ENCODE measurements around the gene CRABP1.

CRABP1 gene

GRCh38 chr15:78320183-78320582 lies 20.0 kb upstream of the CRABP1 start:
- Histone ChIP-seq H3K9me3 (ENCODE audit: insufficient read depth, low read depth, low read length) (no peaks in the 10 kb centered on the region), H3K27ac (ENCODE audit: low read length) (no peak overlapping the region), H3K4me1 (ENCODE audit: insufficient read depth, low read length) (peaks cover 30% of the 10 kb centered on the region), H3K27me3 (ENCODE audit: insufficient read depth, low read length) (no peaks in the 10 kb centered on the region), H3K4me3 (ENCODE audit: low read length) (no peak overlapping the region), H3K36me3 (ENCODE audit: insufficient read depth, low read depth, low read length) (no peaks in the 10 kb centered on the region), H3K9ac (ENCODE audit: low read depth, low read length) (no peak overlapping the region)

GRCh38 chr15:78321041-78321570 lies 19.0 kb upstream of the CRABP1 start:
- no peaks in the 10 kb centered on the region for H3K36me3 ChIP-seq (ENCODE audit: insufficient read depth, low read depth, low read length)
- no peak overlapping the region for H3K9ac ChIP-seq (ENCODE audit: low read depth, low read length)
- peaks cover 30% of the 10 kb centered on the region for H3K4me1 ChIP-seq (ENCODE audit: insufficient read depth, low read length)
- no peak overlapping the region for H3K27ac ChIP-seq (ENCODE audit: low read length)
- no peaks in the 10 kb centered on the region for H3K27me3 ChIP-seq (ENCODE audit: insufficient read depth, low read length)
- no peak overlapping the region for H3K4me3 ChIP-seq (ENCODE audit: low read length)
- no peaks in the 10 kb centered on the region for H3K9me3 ChIP-seq (ENCODE audit: insufficient read depth, low read depth, low read length)

GRCh38 chr15:78321786-78322185 lies 18.4 kb upstream of the CRABP1 start:
- no peak overlapping the region for H3K4me3 ChIP-seq (ENCODE audit: low read length)
- H3K27ac ChIP-seq (ENCODE audit: low read length), result no peak overlapping the region
- H3K27me3 ChIP-seq (ENCODE audit: insufficient read depth, low read length), result no peaks in the 10 kb centered on the region
- peaks cover 23% of the 10 kb centered on the region for H3K4me1 ChIP-seq (ENCODE audit: insufficient read depth, low read length)
- H3K36me3 ChIP-seq (ENCODE audit: insufficient read depth, low read depth, low read length), result no peaks in the 10 kb centered on the region
- H3K9ac ChIP-seq (ENCODE audit: low read depth, low read length), result peak overlapping the region; percentile 67; the same call in 1 of the 2 replicates
- H3K9me3 ChIP-seq (ENCODE audit: insufficient read depth, low read depth, low read length), result no peaks in the 10 kb centered on the region

- H3K4me3 ChIP-seq (ENCODE audit: low read length), result no peak overlapping the region
- H3K36me3 ChIP-seq (ENCODE audit: insufficient read depth, low read depth, low read length), result no peaks in the 10 kb centered on the region
- H3K4me1 ChIP-seq (ENCODE audit: insufficient read depth, low read length), result peaks cover 19% of the 10 kb centered on the region
- H3K9ac ChIP-seq (ENCODE audit: low read depth, low read length), result peak overlapping the region; percentile 67; the same call in 1 of the 2 replicates
- H3K27ac ChIP-seq (ENCODE audit: low read length), result no peak overlapping the region
- no peaks in the 10 kb centered on the region for H3K9me3 ChIP-seq (ENCODE audit: insufficient read depth, low read depth, low read length)
- no peaks in the 10 kb centered on the region for H3K27me3 ChIP-seq (ENCODE audit: insufficient read depth, low read length)
Measured at GRCh38 chr15:78322243-78322642, 17.9 kb upstream of the CRABP1 start.

- H3K9ac ChIP-seq (ENCODE audit: low read depth, low read length), result peak overlapping the region; percentile 48; the same call in 1 of the 2 replicates
- no peaks in the 10 kb centered on the region for H3K9me3 ChIP-seq (ENCODE audit: insufficient read depth, low read depth, low read length)
- no peak overlapping the region for H3K4me3 ChIP-seq (ENCODE audit: low read length)
- H3K36me3 ChIP-seq (ENCODE audit: insufficient read depth, low read depth, low read length), result no peaks in the 10 kb centered on the region
- H3K27me3 ChIP-seq (ENCODE audit: insufficient read depth, low read length), result no peaks in the 10 kb centered on the region
- H3K4me1 ChIP-seq (ENCODE audit: insufficient read depth, low read length), result peaks cover 19% of the 10 kb centered on the region
- H3K27ac ChIP-seq (ENCODE audit: low read length), result no peak overlapping the region
Measured at GRCh38 chr15:78322724-78323521, 17.2 kb upstream of the CRABP1 start.

- Histone ChIP-seq H3K27ac (ENCODE audit: low read length) (no peak overlapping the region), H3K9ac (ENCODE audit: low read depth, low read length) (no peak overlapping the region), H3K9me3 (ENCODE audit: insufficient read depth, low read depth, low read length) (no peaks in the 10 kb centered on the region), H3K27me3 (ENCODE audit: insufficient read depth, low read length) (no peaks in the 10 kb centered on the region), H3K4me3 (ENCODE audit: low read length) (no peak overlapping the region), H3K36me3 (ENCODE audit: insufficient read depth, low read depth, low read length) (no peaks in the 10 kb centered on the region), H3K4me1 (ENCODE audit: insufficient read depth, low read length) (peaks cover 19% of the 10 kb centered on the region)
Measured at GRCh38 chr15:78323693-78324092, 16.5 kb upstream of the CRABP1 start.

GRCh38 chr15:78324144-78324543 lies 16.0 kb upstream of the CRABP1 start:
- H3K9me3 ChIP-seq (ENCODE audit: insufficient read depth, low read depth, low read length), result no peaks in the 10 kb centered on the region
- H3K27me3 ChIP-seq (ENCODE audit: insufficient read depth, low read length), result no peaks in the 10 kb centered on the region
- no peaks in the 10 kb centered on the region for H3K36me3 ChIP-seq (ENCODE audit: insufficient read depth, low read depth, low read length)
- no peak overlapping the region for H3K9ac ChIP-seq (ENCODE audit: low read depth, low read length)
- no peak overlapping the region for H3K27ac ChIP-seq (ENCODE audit: low read length)
- no peak overlapping the region for H3K4me3 ChIP-seq (ENCODE audit: low read length)
- H3K4me1 ChIP-seq (ENCODE audit: insufficient read depth, low read length), result peaks cover 19% of the 10 kb centered on the region

GRCh38 chr15:78325092-78325843 lies 14.9 kb upstream of the CRABP1 start:
- Histone ChIP-seq H3K4me3 (ENCODE audit: low read length) (no peak overlapping the region), H3K36me3 (ENCODE audit: insufficient read depth, low read depth, low read length) (no peaks in the 10 kb centered on the region), H3K27ac (ENCODE audit: low read length) (no peak overlapping the region), H3K4me1 (ENCODE audit: insufficient read depth, low read length) (peaks cover 19% of the 10 kb centered on the region), H3K9ac (ENCODE audit: low read depth, low read length) (no peak overlapping the region), H3K27me3 (ENCODE audit: insufficient read depth, low read length) (no peaks in the 10 kb centered on the region), H3K9me3 (ENCODE audit: insufficient read depth, low read depth, low read length) (no peaks in the 10 kb centered on the region)

- Histone ChIP-seq H3K9me3 (ENCODE audit: insufficient read depth, low read depth, low read length) (no peaks in the 10 kb centered on the region), H3K27ac (ENCODE audit: low read length) (no peak overlapping the region), H3K9ac (ENCODE audit: low read depth, low read length) (no peak overlapping the region), H3K4me3 (ENCODE audit: low read length) (no peak overlapping the region), H3K27me3 (ENCODE audit: insufficient read depth, low read length) (no peaks in the 10 kb centered on the region), H3K4me1 (ENCODE audit: insufficient read depth, low read length) (peaks cover 12% of the 10 kb centered on the region; the same call in 1 of the 2 replicates), H3K36me3 (ENCODE audit: insufficient read depth, low read depth, low read length) (no peaks in the 10 kb centered on the region)
Measured at GRCh38 chr15:78327466-78327865, 12.7 kb upstream of the CRABP1 start.

GRCh38 chr15:78329625-78330024 lies 10.5 kb upstream of the CRABP1 start:
- Histone ChIP-seq H3K9ac (ENCODE audit: low read depth, low read length) (no peak overlapping the region), H3K36me3 (ENCODE audit: insufficient read depth, low read depth, low read length) (no peaks in the 10 kb centered on the region), H3K27ac (ENCODE audit: low read length) (no peak overlapping the region), H3K9me3 (ENCODE audit: insufficient read depth, low read depth, low read length) (no peaks in the 10 kb centered on the region), H3K4me3 (ENCODE audit: low read length) (no peak overlapping the region), H3K27me3 (ENCODE audit: insufficient read depth, low read length) (no peaks in the 10 kb centered on the region), H3K4me1 (ENCODE audit: insufficient read depth, low read length) (peaks cover 6% of the 10 kb centered on the region; the same call in 1 of the 2 replicates)

- Histone ChIP-seq H3K9ac (ENCODE audit: low read depth, low read length) (no peak overlapping the region), H3K27ac (ENCODE audit: low read length) (no peak overlapping the region), H3K36me3 (ENCODE audit: insufficient read depth, low read depth, low read length) (no peaks in the 10 kb centered on the region), H3K9me3 (ENCODE audit: insufficient read depth, low read depth, low read length) (no peaks in the 10 kb centered on the region), H3K27me3 (ENCODE audit: insufficient read depth, low read length) (peaks cover 31% of the 10 kb centered on the region), H3K4me3 (ENCODE audit: low read length) (no peak overlapping the region), H3K4me1 (ENCODE audit: insufficient read depth, low read length) (peaks cover 8% of the 10 kb centered on the region; the same call in 1 of the 2 replicates)
Measured at GRCh38 chr15:78334845-78335244, 5.3 kb upstream of the CRABP1 start.
